Measurements from ENCODE around the gene PDZRN3. TPM values are rescaled to one million over a fixed set of nuclear protein-coding genes. Genes with fewer than 3 reads are reported as not detected.

The PDZRN3 gene
- total RNA-seq = 12.8 and 47.5 TPM in 2 replicates

DNA sequence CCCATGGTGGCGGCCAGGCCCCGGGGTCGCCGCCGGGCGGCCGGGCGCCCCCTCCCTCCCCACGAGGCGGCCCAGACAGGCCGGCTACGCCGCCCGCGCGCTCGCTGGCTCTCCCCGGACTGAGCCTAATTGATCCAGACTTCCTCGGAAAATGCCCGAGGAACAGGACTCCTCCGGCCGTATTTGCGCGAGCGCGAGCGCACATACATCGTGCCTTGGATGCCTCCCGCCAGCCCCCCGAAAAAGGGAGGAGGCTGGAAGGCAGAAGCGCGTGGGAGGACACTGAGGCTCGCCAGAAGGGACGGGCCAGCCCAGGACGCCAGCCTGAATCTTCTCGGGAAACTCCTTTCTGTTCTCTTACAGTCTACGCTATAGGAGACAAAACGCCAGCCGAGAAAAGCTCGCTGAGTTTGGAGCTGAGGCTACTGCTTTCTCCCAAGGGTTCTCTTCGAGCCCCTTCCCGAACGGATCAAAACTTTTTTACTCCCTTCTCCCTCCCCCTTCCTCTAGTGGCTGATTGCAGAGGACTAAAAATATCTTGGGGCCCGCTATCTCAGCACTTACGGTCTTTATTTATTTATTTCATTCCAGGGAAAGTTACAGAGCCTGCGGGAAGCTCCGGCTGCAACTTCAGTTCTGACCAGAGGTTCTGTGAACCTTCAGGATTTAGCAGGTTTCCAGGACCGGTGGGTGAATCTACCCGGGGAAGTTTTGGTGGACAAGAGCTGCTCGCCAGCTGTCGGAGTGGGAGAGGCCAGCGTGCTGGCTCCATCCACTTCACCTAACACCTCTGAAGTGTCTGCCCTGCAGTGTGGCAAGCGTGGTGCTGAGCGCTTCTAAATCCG lies at the start of gene PDZRN3:
Gene PDZRN3 (minus strand): TSS at position 121 of the 845 bp plus-strand sequence.

Small RNAs within 50 kb of the gene (small RNA-seq; reads per million reads assigned to genes)
- gene RNU7-119P = not detected

All from placental epithelial cell (primary cell).